ENCODE measurements around the gene RFXAP. TPM values are rescaled to one million over a fixed set of nuclear protein-coding genes. Genes with fewer than 3 reads are reported as not detected.

RFXAP gene
- total and polyA plus RNA-seq, 2 donors from 2014 or later: 2.3 to 6.3 TPM

DNA sequence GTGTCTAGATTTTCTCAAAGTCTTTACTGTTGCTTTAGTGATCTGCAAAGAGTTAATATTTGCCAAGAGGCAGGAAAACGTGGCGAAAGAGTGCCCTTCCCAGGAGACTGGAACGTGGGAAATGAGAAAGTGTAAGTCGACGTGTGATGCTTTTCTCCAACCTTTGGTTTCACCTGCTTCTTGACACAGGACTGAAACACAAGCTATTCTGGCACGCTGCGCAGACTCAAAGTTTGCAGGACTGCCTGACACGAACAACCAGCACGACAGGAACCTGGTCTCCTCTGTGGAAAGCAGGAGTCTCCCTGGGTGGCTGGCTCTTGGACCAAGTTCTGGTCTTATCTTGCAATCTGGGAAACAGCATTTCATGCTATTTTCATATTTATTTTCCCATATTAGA, 28.6 kb downstream of the RFXAP start:
- no peaks in the 10 kb centered on the region for H3K9me3 ChIP-seq (ENCODE audit: control insufficient read depth in 2 of 3, insufficient read depth in 1 of 3, low read length in 3 of 3)

DNA sequence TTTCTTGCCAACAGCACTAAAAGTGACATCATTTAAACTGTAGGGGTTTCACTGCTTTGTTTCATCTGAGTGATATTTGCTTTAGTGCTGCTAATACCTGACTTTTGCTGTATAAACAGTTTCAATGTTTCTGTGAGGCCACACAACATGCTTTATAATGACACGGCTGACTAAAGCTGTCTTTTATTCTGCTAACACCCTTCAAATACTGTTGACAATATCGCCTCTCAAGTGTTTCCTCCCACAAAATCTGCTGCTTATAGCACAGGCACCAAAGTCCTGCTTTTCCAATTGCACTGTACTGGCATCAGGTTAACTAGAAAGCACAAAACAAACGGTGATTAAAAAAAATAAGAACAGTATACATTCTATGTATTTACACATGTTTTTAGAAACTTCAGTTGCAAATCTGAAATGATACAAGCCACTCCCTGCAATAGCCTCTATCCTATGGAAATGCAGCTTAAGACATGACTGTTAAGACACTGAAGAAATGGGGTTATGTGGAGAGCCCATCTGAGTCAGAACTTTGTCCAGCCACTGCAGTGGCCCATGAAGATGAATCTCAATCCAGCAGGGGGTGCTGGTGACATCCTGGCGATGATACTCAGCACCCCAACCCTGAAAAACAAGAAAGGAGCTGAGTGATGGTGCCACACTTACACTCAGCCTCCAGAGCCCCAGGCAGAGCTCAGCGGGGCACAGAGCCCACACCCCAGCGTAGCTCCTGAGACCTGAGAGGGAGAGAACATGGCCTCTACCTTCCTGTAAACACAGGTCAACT, 29.4 kb downstream of the RFXAP start:
- intact Hi-C loops (cut with DNase I): no loop called here
- no peak overlapping the region for H3K4me3 ChIP-seq (ENCODE audit: low read length in 3 of 3)
- H3K36me3 ChIP-seq (ENCODE audit: control insufficient read depth in 2 of 3, insufficient read depth in 3 of 3, low read length in 3 of 3): no peaks in the 10 kb centered on the region
- H3K9ac ChIP-seq (ENCODE audit: low read length in 3 of 3): no peak overlapping the region
- no peaks in the 10 kb centered on the region for H3K9me3 ChIP-seq (ENCODE audit: control insufficient read depth in 2 of 3, insufficient read depth in 1 of 3, low read length in 3 of 3)
- FAIRE-seq: no peak
- peaks cover 0 to 5% (median 0%) of the 10 kb centered on the region in 3 donors for H3K4me1 ChIP-seq (ENCODE audit: control insufficient read depth in 2 of 3, insufficient read depth in 2 of 3, low read depth in 1 of 3, low read length in 3 of 3)
- no peak overlapping the region for H3K27ac ChIP-seq (ENCODE audit: low read depth in 2 of 2, low read length in 2 of 2)
- H3K27me3 ChIP-seq (ENCODE audit: control insufficient read depth, insufficient read depth, low read length): no peaks in the 10 kb centered on the region
- TF ChIP-seq, protein P1, sequence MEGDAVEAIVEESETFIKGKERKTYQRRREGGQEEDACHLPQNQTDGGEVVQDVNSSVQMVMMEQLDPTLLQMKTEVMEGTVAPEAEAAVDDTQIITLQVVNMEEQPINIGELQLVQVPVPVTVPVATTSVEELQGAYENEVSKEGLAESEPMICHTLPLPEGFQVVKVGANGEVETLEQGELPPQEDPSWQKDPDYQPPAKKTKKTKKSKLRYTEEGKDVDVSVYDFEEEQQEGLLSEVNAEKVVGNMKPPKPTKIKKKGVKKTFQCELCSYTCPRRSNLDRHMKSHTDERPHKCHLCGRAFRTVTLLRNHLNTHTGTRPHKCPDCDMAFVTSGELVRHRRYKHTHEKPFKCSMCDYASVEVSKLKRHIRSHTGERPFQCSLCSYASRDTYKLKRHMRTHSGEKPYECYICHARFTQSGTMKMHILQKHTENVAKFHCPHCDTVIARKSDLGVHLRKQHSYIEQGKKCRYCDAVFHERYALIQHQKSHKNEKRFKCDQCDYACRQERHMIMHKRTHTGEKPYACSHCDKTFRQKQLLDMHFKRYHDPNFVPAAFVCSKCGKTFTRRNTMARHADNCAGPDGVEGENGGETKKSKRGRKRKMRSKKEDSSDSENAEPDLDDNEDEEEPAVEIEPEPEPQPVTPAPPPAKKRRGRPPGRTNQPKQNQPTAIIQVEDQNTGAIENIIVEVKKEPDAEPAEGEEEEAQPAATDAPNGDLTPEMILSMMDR (IDR thresholded peaks at IDR 0.05; ENCODE audit: borderline replicate concordance, extremely low read depth, insufficient read depth): no peak
- peak in 1 of 5 donors; percentile 11 for DNase-seq

More for the DNA sequence above, 28.6 kb downstream of the RFXAP start:
- H3K27me3 ChIP-seq (ENCODE audit: control insufficient read depth, insufficient read depth, low read length): no peaks in the 10 kb centered on the region
- intact Hi-C loops (cut with DNase I): no loop called here
- no peaks in the 10 kb centered on the region for H3K36me3 ChIP-seq (ENCODE audit: control insufficient read depth in 2 of 3, insufficient read depth in 3 of 3, low read length in 3 of 3)
- TF ChIP-seq, protein P1 (IDR thresholded peaks at IDR 0.05; ENCODE audit: borderline replicate concordance, extremely low read depth, insufficient read depth): no peak
- no peak overlapping the region for H3K4me3 ChIP-seq (ENCODE audit: low read length in 3 of 3)
- H3K4me1 ChIP-seq (ENCODE audit: control insufficient read depth in 2 of 3, insufficient read depth in 2 of 3, low read depth in 1 of 3, low read length in 3 of 3): peaks cover 0 to 5% (median 0%) of the 10 kb centered on the region in 3 donors
- FAIRE-seq (no peak), DNase-seq (peak in 3 of 5 donors; percentile 18 to 38 (median 29))
- no peak overlapping the region for H3K9ac ChIP-seq (ENCODE audit: low read length in 3 of 3)
- no peak overlapping the region for H3K27ac ChIP-seq (ENCODE audit: low read depth in 2 of 2, low read length in 2 of 2)

DNA sequence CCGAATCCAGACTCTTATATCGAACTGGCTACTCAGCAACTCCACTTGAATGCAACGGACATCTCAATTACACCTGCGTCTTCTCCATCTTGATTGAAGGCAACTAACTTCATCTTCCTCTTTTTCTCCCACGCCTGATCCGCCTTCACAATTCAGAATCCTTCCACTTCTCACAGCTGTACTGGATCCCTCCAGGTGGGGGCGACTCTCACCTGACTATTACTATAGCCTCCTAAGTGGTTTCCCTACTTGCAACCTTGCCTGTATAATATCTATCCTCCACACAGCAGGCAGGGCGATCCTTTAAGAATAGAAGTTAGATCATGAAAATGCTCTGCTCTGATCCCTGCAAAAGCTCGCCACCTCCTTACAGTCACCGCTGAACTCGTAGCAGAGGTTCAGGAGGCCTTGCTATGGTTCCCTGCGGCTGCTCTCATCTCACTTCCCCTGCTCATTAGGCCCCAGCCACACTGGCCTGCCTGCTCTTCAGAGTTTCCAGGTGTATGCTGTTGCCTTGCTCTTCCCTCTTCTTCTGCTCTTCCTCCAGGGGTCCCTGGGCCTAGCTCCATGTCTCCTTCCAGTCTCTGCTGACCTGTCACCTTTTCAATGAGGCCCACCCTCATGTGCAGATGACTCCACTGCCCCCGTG, 31.9 kb downstream of the RFXAP start:
- FAIRE-seq (no peak), DNase-seq (no peak)
- no peaks in the 10 kb centered on the region for H3K9me3 ChIP-seq (ENCODE audit: control insufficient read depth in 2 of 3, insufficient read depth in 1 of 3, low read length in 3 of 3)
- H3K36me3 ChIP-seq (ENCODE audit: control insufficient read depth in 2 of 3, insufficient read depth in 3 of 3, low read length in 3 of 3): no peaks in the 10 kb centered on the region
- intact Hi-C loops (cut with DNase I): no loop called here
- TF ChIP-seq, protein P1 (IDR thresholded peaks at IDR 0.05; ENCODE audit: borderline replicate concordance, extremely low read depth, insufficient read depth): no peak
- H3K4me1 ChIP-seq (ENCODE audit: control insufficient read depth in 2 of 3, insufficient read depth in 2 of 3, low read depth in 1 of 3, low read length in 3 of 3): peaks cover 0 to 5% (median 0%) of the 10 kb centered on the region in 3 donors
- H3K9ac ChIP-seq (ENCODE audit: low read length in 3 of 3): no peak overlapping the region
- no peaks in the 10 kb centered on the region for H3K27me3 ChIP-seq (ENCODE audit: control insufficient read depth, insufficient read depth, low read length)
- H3K27ac ChIP-seq (ENCODE audit: low read depth in 2 of 2, low read length in 2 of 2): no peak overlapping the region
- H3K4me3 ChIP-seq (ENCODE audit: low read length in 3 of 3): no peak overlapping the region

All from kidney (tissue), 14 donors.